Subcutaneous abdominal adipose tissue (tissue), 5 donors: Measurements from ENCODE around the gene DUSP16.

Experiments
- H3K27ac ChIP-seq: one replicate; pipeline ENCODE4 v1.7.0; 2013; ENCODE audit warnings: low read depth, mild to moderate bottlenecking, inconsistent platforms, low read length, moderate library complexity
- H3K27me3 ChIP-seq, 5 donors: one replicate each; pipeline ENCODE4 v1.7.0; 2013; ENCODE audit warnings: low read length in 5 of 5, inconsistent platforms in 1 of 5; ENCODE audit not compliant: control insufficient read depth in 5 of 5, insufficient read depth in 4 of 5
- H3K36me3 ChIP-seq, 5 donors: one replicate each; pipeline ENCODE4 v1.7.0; 2013; ENCODE audit warnings: low read length in 5 of 5; ENCODE audit not compliant: control insufficient read depth in 5 of 5, insufficient read depth in 5 of 5
- H3K4me1 ChIP-seq, 5 donors: one replicate each; pipeline ENCODE4 v1.7.0; 2013; ENCODE audit warnings: low read length in 5 of 5, mild to moderate bottlenecking in 3 of 5, moderate library complexity in 1 of 5; ENCODE audit not compliant: control insufficient read depth in 5 of 5, insufficient read depth in 5 of 5
- H3K4me3 ChIP-seq, 5 donors: one replicate each; pipeline ENCODE4 v1.7.0; 2013; ENCODE audit warnings: low read length in 5 of 5, low read depth in 1 of 5
- H3K9ac ChIP-seq, 5 donors: one replicate each; pipeline ENCODE4 v1.7.0; 2013; ENCODE audit warnings: low read length in 5 of 5, mild to moderate bottlenecking in 4 of 5, moderate library complexity in 3 of 5
- H3K9me3 ChIP-seq, 5 donors: one replicate each; pipeline ENCODE4 v1.7.0; 2013; ENCODE audit warnings: low read length in 5 of 5; ENCODE audit not compliant: control insufficient read depth in 5 of 5
- donor health status: healthy.
- donor health status: healthy.
- donor health status: healthy.
- donor health status: healthy.
- donor health status: healthy.

DUSP16 gene

GRCh38 chr12:12562585-12563261 is at the start of gene DUSP16:
Gene DUSP16 (minus strand): TSS chr12:12562863. CDS start chr12:12521098, 41,765 bp downstream.
- Histone ChIP-seq H3K27me3 (no peaks in the 10 kb centered on the region), H3K4me1 (peaks cover 0 to 28% (median 24%) of the 10 kb centered on the region in 5 donors), H3K27ac (peak within 1 kb of the TSS; percentile 100), H3K4me3 (peak within 1 kb of the TSS; percentile 77 to 88 (median 84)), H3K9me3 (peaks cover 0 to 3% (median 0%) of the 10 kb centered on the region in 5 donors), H3K36me3 (no peaks in the 10 kb centered on the region), H3K9ac (peak within 1 kb of the TSS; percentile 63 to 99 (median 97))

DNA sequence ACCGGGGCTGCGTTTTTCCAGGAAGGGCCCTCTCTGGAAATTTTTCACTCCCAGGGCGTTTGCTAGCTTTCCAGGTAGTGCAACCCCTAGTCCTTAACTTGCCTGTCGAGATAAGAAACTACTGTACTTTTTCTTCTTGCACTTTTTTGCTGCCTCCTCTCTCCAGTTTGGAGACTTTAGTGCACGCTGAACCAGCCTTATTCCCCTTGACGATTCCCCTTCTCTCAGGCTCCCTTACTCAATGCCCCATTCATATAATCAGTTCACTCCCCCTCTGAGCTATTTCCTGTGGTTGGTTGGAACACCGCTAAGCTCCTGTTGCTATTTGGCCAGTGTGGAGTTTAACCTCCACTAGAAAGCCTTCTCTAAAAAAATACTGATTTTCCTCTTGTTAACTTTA is 49.7 kb upstream of the DUSP16 start:
- H3K27me3 ChIP-seq: no peaks in the 10 kb centered on the region
- H3K9ac ChIP-seq: peak overlapping the region; percentile 77 to 93 (median 86)
- H3K9me3 ChIP-seq: no peaks in the 10 kb centered on the region
- H3K27ac ChIP-seq: peak overlapping the region; percentile 97
- H3K4me3 ChIP-seq: peak overlapping the region; percentile 81 to 96 (median 90)
- H3K4me1 ChIP-seq: peaks cover 4 to 42% (median 27%) of the 10 kb centered on the region in 5 donors
- peaks cover 0 to 2% (median 0%) of the 10 kb centered on the region in 5 donors for H3K36me3 ChIP-seq

DNA sequence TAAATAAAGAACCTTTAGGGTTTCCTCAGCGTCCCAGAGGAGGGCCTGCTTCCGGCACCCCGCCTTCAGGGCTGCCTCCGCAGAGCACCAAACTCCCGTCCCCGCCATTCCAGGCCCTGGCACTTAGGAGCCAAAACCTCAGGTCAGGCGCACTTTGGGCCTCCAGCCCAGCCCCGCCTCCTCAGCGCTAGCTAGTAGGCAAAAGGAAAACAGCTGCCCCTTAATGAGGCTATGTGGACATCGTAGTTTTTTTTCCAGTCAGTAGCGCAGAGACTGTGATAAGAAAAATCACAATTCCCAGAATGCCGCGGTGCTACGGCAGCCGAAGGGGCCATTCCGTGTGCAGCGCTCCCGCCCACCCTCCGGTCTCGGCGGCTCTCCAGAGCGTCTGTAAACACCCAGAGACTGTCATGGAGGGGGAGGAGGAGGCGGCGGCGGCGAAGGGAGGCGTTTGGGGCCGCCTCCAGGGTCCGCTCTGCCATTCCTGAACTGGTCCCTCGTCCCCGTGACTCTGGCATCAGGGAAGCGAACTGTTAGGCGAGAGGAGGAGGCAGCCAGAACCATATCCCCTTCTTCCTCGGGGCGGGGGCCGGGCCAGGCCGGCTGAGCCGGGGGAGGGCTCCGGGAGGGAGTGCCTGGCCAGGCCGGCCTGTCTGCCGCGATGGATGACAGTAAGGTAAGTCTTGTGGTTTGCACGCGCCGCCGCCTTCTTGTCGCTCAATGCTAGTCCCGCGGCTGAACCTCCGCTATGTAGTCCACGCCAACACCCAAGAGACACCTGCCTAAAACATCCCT is 49.0 kb upstream of the DUSP16 start, which contains the start of gene CREBL2:
TSS of gene CREBL2 (plus strand) at position 365 of the 795 bp plus-strand sequence. CDS start at position 662, 297 bp downstream.
- no peaks in the 10 kb centered on the region for H3K27me3 ChIP-seq
- peaks cover 0 to 2% (median 0%) of the 10 kb centered on the region in 5 donors for H3K36me3 ChIP-seq
- H3K4me1 ChIP-seq: peaks cover 4 to 37% (median 24%) of the 10 kb centered on the region in 5 donors
- no peaks in the 10 kb centered on the region for H3K9me3 ChIP-seq
- peak within 1 kb of the TSS; percentile 77 to 93 (median 86) for H3K9ac ChIP-seq
- H3K27ac ChIP-seq: peak within 1 kb of the TSS; percentile 97
- H3K4me3 ChIP-seq: peak within 1 kb of the TSS; percentile 81 to 96 (median 90)

DNA sequence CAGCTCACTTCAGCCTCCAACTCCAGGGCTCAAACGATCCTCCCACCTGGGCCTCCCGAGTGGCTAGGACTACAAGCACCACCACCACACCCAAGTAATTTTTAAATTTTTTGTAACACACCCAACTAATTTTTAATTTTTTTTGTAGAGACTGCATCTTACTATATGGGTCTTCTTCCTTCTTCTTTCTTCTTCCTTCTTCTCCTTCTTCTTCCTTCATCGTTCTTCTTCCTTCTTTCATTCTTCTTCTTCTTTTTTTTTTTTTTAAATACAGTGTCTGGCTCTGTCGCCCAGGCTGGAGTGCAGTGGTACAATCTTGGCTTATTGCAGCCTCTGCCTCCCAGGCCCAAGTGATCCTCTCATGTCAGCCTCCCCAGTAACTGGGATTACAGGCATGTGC is 48.0 kb upstream of the DUSP16 start:
- H3K27ac ChIP-seq: peak overlapping the region; percentile 97
- H3K4me3 ChIP-seq: peak overlapping the region in 4 of 5 donors; percentile 22 to 91 (median 74)
- H3K27me3 ChIP-seq: no peaks in the 10 kb centered on the region
- peak overlapping the region in 3 of 5 donors; percentile 79 to 91 (median 86) for H3K9ac ChIP-seq
- H3K4me1 ChIP-seq: peaks cover 4 to 29% (median 17%) of the 10 kb centered on the region in 5 donors
- peaks cover 0 to 2% (median 0%) of the 10 kb centered on the region in 5 donors for H3K36me3 ChIP-seq
- no peaks in the 10 kb centered on the region for H3K9me3 ChIP-seq

DNA sequence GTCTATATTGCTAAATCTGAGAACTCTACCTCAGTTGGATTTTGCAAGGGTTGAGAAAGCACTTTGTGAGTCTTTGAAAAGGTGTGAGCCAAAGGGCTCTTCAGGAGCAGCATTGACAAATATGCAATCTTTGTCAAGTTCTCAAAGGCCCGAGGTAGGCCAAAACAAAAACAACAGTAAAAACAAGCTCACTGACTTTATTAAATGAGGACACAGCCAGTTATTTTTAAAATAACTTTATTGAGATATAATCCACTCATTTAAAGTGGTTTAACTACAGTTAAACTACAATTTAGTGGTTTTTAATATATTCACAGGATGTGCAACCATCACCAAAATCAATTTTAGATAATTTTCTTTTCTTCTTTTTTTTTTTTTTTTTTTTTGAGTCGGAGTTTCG is 47.0 kb upstream of the DUSP16 start:
- Histone ChIP-seq H3K27me3 (no peaks in the 10 kb centered on the region), H3K36me3 (peaks cover 0 to 2% (median 0%) of the 10 kb centered on the region in 5 donors), H3K9me3 (no peaks in the 10 kb centered on the region), H3K9ac (no peak overlapping the region), H3K27ac (no peak overlapping the region), H3K4me3 (no peak overlapping the region), H3K4me1 (peaks cover 4 to 25% (median 17%) of the 10 kb centered on the region in 5 donors)

- peaks cover 4 to 24% (median 16%) of the 10 kb centered on the region in 5 donors for H3K4me1 ChIP-seq
- no peak overlapping the region for H3K9ac ChIP-seq
- no peaks in the 10 kb centered on the region for H3K9me3 ChIP-seq
- H3K27ac ChIP-seq: no peak overlapping the region
- H3K4me3 ChIP-seq: no peak overlapping the region
- H3K27me3 ChIP-seq: no peaks in the 10 kb centered on the region
- no peaks in the 10 kb centered on the region for H3K36me3 ChIP-seq
Observed at GRCh38 chr12:12608557-12608957, 45.9 kb upstream of the DUSP16 start.

- no peaks in the 10 kb centered on the region for H3K9me3 ChIP-seq
- no peak overlapping the region for H3K9ac ChIP-seq
- H3K4me3 ChIP-seq: no peak overlapping the region
- peaks cover 0 to 9% (median 2%) of the 10 kb centered on the region in 5 donors for H3K4me1 ChIP-seq
- H3K36me3 ChIP-seq: no peaks in the 10 kb centered on the region
- no peak overlapping the region for H3K27ac ChIP-seq
- H3K27me3 ChIP-seq: no peaks in the 10 kb centered on the region
Observed at GRCh38 chr12:12606781-12607589, 44.3 kb upstream of the DUSP16 start.

DNA sequence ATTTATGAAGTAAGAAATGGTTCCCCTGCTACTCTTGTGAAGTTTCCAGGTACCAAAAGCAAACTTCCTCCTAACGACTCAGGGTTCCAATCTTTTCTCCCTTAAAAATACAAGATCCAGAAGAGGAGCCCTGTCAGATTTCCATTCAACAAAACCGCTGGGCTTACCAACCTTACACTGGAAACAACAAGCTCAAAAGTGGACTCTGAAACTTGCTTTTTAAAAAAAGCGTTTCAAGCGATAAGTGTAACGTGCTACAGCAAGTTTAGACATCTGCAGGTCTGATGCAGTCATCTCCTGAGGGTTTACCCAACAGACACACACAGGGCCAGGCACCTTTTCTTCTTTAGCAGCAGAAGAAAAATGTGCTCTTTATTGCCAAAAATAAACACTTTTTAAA is 42.1 kb upstream of the DUSP16 start:
- Histone ChIP-seq H3K27ac (no peak overlapping the region), H3K4me1 (peaks cover 0 to 6% (median 0%) of the 10 kb centered on the region in 5 donors), H3K9ac (no peak overlapping the region), H3K27me3 (no peaks in the 10 kb centered on the region), H3K4me3 (no peak overlapping the region), H3K36me3 (no peaks in the 10 kb centered on the region), H3K9me3 (no peaks in the 10 kb centered on the region)

- H3K27me3 ChIP-seq: no peaks in the 10 kb centered on the region
- H3K9ac ChIP-seq: no peak overlapping the region
- H3K27ac ChIP-seq: no peak overlapping the region
- peaks cover 0 to 6% (median 0%) of the 10 kb centered on the region in 5 donors for H3K4me1 ChIP-seq
- H3K9me3 ChIP-seq: no peaks in the 10 kb centered on the region
- H3K36me3 ChIP-seq: no peaks in the 10 kb centered on the region
- no peak overlapping the region for H3K4me3 ChIP-seq
Observed at GRCh38 chr12:12600659-12601058, 38.0 kb upstream of the DUSP16 start.
